KMS-11 (cell line): ENCODE data around the gene XRCC1.

Experiments used
- H2AFZ ChIP-seq: fragments of 200-600 bp; sonication (generic); 2 replicates; pipeline ENCODE4 v1.6.1; 2016; ENCODE audit warnings: antibody characterized with exemption, mixed run types, low read depth
- H3K27ac ChIP-seq: fragments of 200-600 bp; sonication (generic); 2 replicates; pipeline ENCODE4 v1.6.1; 2016; ENCODE audit warnings: mild to moderate bottlenecking, mixed run types
- H3K27me3 ChIP-seq: fragments of 200-600 bp; sonication (generic); 2 replicates; pipeline ENCODE4 v1.6.1; 2017; ENCODE audit warnings: mild to moderate bottlenecking, low read depth, mixed run types, moderate library complexity; ENCODE audit not compliant: insufficient read depth
- H3K36me3 ChIP-seq: fragments of 200-600 bp; sonication (generic); 2 replicates; pipeline ENCODE4 v1.6.1; 2017; ENCODE audit warnings: mild to moderate bottlenecking, mixed run types; ENCODE audit not compliant: insufficient read depth
- H3K4me1 ChIP-seq: fragments of 200-600 bp; sonication (generic); 2 replicates; pipeline ENCODE4 v1.6.1; 2016; ENCODE audit warnings: mild to moderate bottlenecking, low read depth, mixed run types; ENCODE audit not compliant: poor library complexity, severe bottlenecking
- H3K4me2 ChIP-seq: fragments of 200-600 bp; sonication (generic); 2 replicates; pipeline ENCODE4 v1.7.0; 2016; ENCODE audit warnings: mild to moderate bottlenecking, mixed run types
- H3K4me3 ChIP-seq: fragments of 200-600 bp; sonication (generic); IDR thresholded peaks from 2 replicates; pipeline ENCODE4 v1.6.1; 2017; ENCODE audit warnings: low read depth, low read length, mixed read lengths; ENCODE audit not compliant: insufficient read depth
- H3K79me2 ChIP-seq: fragments of 200-600 bp; sonication (generic); 2 replicates; pipeline ENCODE4 v1.6.1; 2016; ENCODE audit warnings: low read depth, mixed run types; ENCODE audit not compliant: insufficient read depth
- H3K9ac ChIP-seq: fragments of 200-600 bp; sonication (generic); 2 replicates; pipeline ENCODE4 v1.6.1; 2016; ENCODE audit warnings: mild to moderate bottlenecking, mixed run types
- H4K20me1 ChIP-seq: fragments of 200-600 bp; sonication (generic); 2 replicates; pipeline ENCODE4 v1.6.1; 2016; ENCODE audit warnings: mild to moderate bottlenecking, mixed run types; ENCODE audit not compliant: insufficient read depth
- CTCF ChIP-seq: fragments of 200-600 bp; sonication (generic); conservative IDR thresholded peaks from 2 replicates; pipeline ENCODE4 v1.6.1; 2017; ENCODE audit warnings: low read depth, mild to moderate bottlenecking, antibody characterized with exemption, low read length, moderate library complexity, mixed read lengths

The XRCC1 gene

GRCh38 chr19:43545981-43546380 lies 29.3 kb downstream of the XRCC1 start:
- Histone ChIP-seq H3K4me3 (no peak overlapping the region), H4K20me1 (no peaks in the 10 kb centered on the region), H3K4me2 (no peak overlapping the region), H3K27ac (no peak overlapping the region), H3K79me2 (no peaks in the 10 kb centered on the region), H3K4me1 (no peaks in the 10 kb centered on the region), H3K27me3 (no peaks in the 10 kb centered on the region), H3K36me3 (no peaks in the 10 kb centered on the region), H3K9ac (no peak overlapping the region), H2AFZ (no peak overlapping the region)
- TF ChIP-seq CTCF: no peak

- Histone ChIP-seq H3K36me3 (no peaks in the 10 kb centered on the region), H3K4me2 (no peak overlapping the region), H3K27me3 (no peaks in the 10 kb centered on the region), H4K20me1 (no peaks in the 10 kb centered on the region), H2AFZ (no peak overlapping the region), H3K4me3 (no peak overlapping the region), H3K4me1 (no peaks in the 10 kb centered on the region), H3K27ac (no peak overlapping the region), H3K9ac (no peak overlapping the region), H3K79me2 (no peaks in the 10 kb centered on the region)
- no peak for TF ChIP-seq CTCF
Observed at GRCh38 chr19:43545276-43545675, 30.1 kb downstream of the XRCC1 start.

GRCh38 chr19:43544077-43544476 lies 31.2 kb downstream of the XRCC1 start:
- Histone ChIP-seq H3K9ac (no peak overlapping the region), H3K79me2 (no peaks in the 10 kb centered on the region), H3K27me3 (no peaks in the 10 kb centered on the region), H3K4me2 (no peak overlapping the region), H3K4me1 (no peaks in the 10 kb centered on the region), H4K20me1 (no peaks in the 10 kb centered on the region), H2AFZ (no peak overlapping the region), H3K36me3 (no peaks in the 10 kb centered on the region), H3K4me3 (no peak overlapping the region), H3K27ac (no peak overlapping the region)
- no peak for TF ChIP-seq CTCF

DNA sequence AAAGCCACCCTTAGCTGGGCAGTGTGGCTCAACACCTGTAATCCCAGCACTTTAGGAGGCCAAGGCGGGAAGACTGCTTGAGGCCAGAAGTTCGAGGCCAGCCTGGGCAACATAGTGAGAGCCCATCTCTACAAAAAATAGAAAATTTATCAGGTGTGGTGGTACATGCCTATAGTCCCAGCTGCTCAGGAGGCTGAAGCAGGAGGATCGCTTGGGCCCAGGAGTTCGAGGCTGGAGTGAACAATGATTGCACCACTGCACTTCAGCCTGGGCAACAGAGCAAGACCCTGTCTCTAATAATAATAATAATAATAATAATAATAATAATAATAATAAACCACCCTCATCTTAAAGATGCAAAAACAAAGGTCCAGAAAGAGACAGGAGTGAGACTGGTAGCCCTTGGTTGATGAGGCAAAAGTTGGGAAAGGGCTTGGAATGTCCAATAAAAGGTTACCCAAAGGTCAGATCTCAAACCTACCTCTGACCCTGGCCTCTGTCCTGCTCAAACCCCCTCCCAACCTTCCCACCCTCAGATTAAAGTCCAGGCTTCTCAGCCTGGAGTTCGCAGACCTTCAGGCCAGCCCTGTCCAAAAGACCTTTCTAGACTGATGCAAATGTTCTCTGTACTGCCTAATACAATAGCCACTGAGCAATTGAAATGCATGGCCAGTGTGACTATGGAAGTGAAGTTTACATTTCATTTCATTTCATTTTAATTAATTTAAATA lies 33.2 kb downstream of the XRCC1 start:
- Histone ChIP-seq H3K4me1 (no peaks in the 10 kb centered on the region), H4K20me1 (no peaks in the 10 kb centered on the region), H3K9ac (no peak overlapping the region), H2AFZ (no peak overlapping the region), H3K4me2 (no peak overlapping the region), H3K79me2 (no peaks in the 10 kb centered on the region), H3K27me3 (no peaks in the 10 kb centered on the region), H3K36me3 (no peaks in the 10 kb centered on the region), H3K27ac (no peak overlapping the region), H3K4me3 (no peak overlapping the region)
- no peak for TF ChIP-seq CTCF
